Ureter (tissue), 1 donor: ENCODE measurements around the gene YTHDF1. TPM values are rescaled to one million over a fixed set of nuclear protein-coding genes. Genes with fewer than 3 reads are reported as not detected.

Experiments used
- DNase-seq: peaks from one replicate; pipeline ENCODE4 v3.0.0-alpha.2; 2020; ENCODE audit warnings: low spot score
- total RNA-seq: library from RNA; stranded (reverse); gene quantifications from one replicate; pipeline ENCODE4 v1.2.4, GENCODE V29; 2023
- donor health status: DM: yes; HTN: yes; CAD: no.

Gene YTHDF1
- total RNA-seq, 1 donor from 2014 or later = 36.3 TPM

DNA sequence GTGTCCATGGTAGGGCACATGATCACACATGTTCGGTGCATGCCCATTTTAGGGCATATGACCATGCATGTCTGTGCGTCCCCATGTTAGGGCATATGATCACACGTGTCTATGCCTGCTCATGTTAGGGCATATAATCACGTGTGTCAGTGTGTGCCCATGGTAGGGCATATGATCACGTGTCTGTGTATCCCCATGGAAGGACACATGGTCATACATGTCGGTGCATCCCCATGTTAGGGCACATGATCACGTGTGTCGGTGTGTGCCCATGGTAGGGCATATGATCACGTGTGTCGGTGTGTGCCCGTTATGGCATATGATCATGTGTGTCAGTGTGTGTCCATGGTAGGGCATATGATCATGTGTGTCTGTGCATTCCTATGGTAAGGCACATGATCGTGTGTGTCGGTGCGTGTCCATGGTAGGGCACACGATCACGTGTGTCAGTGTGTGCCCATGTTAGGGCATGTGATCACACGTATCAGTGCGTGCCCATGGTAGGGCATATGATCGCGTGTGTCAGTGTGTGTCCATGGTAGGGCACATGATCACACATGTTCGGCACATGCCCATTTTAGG is 30.6 kb downstream of the YTHDF1 start:
- no peak for DNase-seq

DNA sequence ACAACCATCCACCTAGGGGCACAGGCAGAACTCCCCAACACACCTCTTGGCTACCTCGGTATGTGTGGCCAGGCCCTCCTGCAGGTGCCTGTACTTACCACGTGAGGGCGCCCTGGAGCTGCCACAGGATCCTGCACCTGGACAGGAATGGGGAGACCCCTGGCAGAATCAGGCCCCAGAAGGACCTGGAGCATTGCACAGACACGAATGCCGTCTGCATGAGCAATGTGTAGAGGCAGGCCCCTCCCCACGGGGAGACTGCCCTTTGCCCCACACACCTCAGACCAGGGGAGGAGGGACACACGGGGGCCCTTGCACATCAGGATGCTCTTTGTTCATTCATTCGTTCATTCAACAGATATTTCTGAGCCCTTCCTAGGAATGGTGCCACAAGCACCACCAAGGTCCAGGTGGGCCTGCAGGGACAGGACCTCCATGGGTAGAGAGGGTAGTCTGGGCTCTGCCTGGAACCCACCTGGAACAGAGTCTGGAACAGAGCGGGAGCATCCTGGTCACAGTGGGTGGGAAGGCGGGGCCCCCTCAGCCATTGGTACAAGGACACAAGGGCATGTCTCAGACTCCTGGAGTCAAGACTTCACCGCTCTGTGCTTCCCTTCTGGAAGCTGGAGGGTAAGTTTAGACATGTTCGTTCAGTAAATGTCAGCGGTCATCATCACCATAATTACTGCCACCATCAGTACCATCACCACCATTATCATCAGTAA is 32.3 kb downstream of the YTHDF1 start:
- DNase-seq = no peak

DNA sequence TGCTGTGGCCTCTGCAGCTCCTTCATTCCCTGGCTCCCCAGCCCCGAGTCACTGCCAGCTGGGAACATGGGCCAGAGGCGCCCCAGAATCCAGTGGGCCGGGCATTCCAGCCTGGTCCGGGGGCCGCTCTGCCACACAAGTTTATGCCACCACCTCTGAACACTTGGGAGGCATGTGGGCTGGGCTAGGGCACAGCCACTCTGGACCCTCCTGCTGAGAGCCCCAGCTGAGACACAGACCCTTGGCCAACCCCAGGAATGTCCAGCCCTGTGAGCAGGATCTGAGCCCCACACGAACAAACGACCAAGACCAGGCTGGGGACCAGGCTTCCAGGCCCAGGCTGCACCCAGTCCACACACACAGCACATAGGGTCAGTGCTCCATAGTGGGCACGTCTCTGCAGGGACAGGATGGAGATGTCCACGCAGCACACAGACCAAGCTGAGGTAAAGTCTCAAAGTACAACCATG is 33.0 kb downstream of the YTHDF1 start:
- no peak for DNase-seq

DNA sequence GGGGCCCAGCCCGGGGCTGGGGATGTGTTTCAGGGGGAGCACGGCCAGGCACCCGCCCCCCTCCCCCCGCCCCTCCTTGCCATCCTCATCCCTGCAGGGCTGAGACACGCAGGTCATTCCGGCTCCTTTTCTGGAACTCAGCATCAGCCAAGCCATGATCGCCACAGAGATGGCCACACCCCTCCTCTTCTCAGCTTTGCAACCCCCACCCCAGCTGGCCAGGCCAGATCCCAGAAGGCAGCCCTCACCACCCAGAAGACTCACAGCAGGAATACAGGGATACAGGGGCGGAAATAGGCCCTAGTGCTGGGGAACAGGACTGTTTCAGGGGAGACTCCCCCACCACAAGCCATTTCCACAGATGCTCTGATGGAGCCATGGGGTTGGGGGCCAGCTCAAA is 33.5 kb downstream of the YTHDF1 start:
- DNase-seq = no peak

DNA sequence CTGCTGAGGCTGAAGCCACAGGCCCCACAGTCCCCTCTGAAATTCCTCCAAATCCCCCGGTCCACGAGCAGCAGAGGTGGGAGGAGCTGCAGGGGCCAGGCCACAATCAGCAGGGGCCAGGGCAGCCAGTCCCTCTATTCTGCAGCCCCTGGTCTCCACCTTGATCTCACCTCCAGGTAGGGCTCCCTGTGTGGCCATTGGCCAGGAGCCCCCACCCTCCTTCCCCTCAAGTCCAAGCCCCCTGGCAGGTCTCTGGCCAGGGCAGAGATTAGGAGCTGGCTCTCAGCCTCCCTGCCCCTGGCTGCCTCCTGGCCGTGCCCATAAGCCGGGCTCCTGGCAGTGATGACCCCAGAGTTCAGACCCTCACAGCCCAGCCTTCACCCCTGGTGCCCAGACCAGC is 34.7 kb downstream of the YTHDF1 start:
- no peak for DNase-seq

DNA sequence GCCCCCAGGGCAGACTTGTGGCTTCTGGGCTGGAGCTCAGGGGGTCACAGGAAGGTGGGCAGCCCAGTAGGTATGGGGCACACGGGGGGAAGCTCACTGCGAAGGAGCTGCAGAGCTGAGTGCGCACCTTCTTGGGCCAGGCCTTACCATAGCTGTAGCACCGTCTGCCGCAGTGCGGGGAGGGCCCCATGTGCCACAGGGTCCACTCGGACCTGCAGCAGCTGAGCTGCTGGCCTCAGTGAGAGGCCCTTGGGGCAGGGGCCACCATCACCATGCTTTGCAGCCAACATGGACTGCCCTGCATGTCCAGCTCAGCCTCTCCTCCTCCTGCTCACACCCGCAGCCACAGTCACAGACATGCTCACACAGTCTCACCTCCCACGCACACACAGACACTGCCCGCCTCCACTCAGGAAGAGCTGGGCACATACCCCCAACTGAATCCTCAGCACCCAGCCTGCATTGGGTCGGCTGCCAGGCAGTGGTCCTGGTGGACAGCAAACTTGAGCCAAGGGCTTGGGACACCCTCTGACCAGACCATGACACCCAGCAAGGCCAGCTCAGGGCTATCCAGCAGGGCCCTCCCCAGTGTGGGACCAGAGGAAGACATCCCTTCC is 35.3 kb downstream of the YTHDF1 start:
- no peak for DNase-seq

DNA sequence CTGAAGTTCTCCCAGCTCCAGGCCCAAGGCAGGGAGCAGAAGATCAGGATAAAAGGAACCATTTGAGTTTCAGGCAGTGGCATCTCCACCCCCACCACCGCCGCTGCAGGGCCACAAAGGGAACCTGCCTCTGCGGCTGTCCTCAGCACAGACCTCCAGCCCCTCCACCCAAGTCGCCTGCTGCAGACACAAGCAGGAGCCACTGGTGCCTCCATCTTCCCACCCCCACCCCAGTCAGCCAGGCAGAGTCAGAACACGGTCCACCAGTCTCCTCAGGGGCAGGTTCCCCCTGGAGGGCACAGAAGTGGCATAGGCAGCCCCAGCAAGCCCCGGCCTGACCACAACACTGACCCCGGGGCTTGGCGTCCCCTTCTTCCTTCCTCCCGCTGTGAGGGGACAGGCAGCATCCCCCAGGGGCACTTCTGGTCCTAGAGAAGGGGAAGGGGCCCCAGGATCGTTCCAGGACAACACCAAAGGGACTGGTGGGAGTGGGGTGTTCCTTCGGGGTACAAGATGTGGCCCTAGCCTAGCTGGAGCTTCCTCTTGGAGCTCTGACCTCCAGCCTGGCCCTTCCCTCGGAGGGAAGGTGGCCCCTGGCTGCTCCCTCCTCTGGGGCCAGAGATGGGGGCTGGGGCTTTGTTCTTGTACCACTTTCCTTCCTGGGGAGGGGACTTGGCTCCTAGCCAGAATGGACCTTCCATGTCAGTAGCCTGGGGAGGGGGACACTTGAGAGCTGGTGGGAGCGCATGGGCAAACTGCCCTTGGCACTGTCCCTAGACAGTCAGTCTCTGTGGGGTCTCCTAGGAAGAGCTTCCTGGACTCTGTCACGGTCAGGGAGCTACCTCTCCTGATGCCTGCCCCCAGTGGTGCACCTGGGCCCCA is 36.0 kb downstream of the YTHDF1 start:
- DNase-seq = no peak

DNA sequence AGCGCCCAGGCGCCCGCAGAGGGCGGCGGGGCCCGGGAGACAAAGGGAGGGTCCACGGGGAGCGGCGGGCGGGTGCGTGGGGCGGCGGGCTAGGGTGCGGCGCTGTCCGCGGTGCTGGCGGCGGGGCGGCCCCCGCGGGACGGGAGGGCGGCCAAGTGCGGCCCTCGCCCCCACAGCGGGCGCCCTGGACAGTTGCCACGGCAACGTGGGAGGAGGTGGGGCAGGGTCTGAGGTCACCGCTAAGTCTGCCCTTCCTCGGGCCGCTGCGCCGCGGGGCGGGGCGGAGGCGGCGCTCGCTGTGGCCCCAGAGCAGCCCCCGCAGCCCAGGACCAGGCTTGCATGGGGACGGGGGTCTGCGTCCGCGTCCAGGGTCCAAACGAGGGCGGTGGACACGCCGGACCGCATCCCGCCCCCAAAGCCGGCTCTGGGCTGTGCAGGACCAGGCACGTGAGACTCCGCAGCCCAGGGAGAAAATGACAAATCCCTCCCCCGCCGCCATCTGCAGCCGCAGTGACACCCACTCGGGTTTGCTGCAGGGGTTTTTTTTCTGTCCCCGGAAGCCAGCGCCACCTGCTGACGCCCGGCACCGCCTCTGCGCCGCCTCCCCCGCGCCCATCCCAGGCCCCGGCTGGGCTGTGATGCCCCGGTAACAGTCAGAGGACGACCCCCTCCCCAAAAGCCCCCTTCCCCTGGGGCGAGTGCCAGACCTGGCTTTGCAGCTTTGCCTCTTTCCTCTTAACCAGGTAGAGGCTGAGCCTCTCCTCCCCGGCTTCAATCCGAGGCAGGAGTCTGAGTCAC is 36.8 kb downstream of the YTHDF1 start:
- DNase-seq = no peak

DNA sequence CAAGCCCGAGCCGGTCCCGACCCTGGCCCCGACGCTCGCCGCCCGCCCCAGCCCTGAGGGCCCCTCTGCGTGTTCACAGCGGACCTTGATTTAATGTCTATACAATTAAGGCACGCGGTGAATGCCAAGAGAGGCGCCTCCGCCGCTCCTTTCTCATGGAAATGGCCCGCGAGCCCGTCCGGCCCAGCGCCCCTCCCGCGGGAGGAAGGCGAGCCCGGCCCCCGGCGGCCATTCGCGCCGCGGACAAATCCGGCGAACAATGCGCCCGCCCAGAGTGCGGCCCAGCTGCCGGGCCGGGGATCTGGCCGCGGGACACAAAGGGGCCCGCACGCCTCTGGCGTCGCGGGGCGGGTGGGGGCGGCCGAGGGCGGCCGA is 37.5 kb downstream of the YTHDF1 start:
- DNase-seq = no peak

DNA sequence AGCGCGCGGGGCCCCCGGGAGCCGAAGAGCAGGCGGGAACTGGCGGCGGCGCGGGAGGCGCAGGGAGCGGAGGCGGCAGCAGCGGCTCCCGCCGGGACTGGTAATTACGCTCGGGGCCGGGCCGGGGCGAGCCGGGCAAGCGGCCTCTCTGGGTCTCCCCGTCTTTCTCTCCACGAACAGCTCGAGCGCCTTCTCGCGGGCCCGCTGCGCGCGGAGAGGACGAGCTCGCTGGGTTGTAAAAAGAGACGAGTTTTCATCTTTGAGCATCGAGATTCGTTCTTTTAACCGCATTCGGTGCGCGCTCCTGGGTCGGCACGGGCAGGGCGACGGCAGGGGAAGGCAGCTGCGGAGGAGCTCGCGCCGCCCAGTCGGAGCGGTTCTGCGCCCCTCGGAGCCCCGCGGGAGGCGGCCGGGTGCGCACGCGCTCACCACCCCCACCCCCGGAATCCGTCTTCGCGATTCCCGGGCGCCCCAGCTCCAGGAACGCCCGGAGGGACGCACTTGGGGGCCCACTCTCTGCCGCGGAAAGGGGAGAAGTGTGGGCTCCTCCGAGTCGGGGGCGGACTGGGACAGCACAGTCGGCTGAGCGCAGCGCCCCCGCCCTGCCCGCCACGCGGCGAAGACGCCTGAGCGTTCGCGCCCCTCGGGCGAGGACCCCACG is 38.0 kb downstream of the YTHDF1 start:
- no peak for DNase-seq

DNA sequence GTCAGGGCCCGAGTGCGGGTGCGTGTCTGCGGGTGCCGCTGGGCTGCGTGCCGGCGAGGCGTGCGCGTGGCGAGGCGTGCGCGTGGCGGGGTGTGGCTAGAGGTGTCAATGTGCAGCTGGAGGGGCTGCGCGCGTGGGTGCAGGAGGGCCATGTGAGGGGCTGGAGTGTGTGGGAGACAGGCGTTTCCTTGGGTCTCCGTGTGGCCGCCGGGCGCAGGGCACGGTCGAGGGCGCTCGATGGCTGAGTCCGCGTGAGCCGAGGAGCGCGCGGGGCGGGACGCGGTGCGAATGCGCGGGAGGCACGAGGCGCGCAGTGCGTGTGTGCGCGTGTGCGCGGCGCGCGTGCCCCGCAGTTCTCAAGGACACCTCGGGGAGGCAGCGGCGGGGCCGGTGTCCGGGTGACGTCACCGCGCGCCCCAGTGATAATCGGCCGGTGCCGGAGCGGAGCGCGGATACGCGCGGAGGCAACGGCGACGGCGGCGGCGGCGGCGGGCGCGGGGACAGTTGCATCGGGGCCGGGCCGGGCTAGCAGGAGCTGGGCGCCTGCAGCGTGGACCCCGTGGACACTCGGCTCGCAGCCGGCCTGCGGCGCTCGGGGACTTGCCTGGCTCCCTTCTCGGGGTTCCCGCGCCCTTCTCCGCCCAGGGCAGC is 38.7 kb downstream of the YTHDF1 start:
- DNase-seq = no peak

DNA sequence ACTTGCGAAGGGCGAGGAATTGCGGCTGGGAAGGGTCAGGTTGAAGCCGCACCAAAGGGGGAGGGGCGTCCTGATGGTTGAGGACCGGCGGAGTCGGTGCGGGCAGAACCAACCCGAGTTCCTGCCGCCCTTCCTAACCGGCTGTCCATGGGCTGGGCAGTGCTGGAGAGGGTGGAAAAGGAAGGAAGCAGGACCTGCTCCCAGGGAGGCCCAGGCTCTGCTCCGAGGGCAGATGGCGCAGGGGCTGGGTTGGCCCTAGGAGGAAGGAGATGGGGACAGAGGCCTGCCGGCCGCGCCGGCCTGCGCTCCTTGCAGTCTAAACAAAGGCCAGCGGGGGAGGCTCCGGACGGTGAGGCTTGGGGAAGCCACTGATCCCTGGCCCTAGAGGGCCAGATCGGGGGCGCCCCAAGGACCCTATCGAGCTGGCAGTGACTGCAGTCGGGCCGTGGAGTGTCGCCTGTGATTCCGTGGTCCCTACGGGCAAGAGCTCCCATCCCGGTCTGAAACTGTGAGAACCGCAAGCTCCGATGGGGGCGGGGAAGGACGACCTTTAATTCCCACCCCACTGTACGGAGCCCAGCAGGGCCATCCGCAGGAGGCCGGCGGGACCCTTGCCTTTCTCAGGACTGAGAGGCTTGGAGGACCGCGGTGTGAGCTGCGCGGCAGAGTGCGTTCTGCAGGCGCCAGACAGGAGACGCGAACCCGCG is 39.4 kb downstream of the YTHDF1 start:
- DNase-seq = no peak

DNA sequence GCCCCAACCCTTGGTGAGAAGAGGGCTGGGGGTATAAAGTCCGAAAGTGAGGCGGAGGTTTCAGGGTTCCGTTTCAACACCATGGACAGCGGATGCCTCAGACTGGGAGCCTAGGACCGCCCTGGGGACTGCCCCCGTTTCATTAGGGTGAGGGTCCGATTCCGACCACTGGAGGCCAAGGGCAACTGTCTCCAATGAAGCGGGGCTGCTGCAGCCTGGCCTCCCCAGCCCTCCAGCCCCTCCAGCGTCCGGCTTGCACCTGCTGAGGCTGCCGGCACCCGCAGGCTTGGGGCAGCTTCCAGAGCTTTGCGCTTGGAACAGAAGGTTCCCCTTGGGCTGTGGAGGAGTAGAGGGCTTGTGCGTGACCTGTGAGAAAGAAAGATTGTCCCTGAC is 39.9 kb downstream of the YTHDF1 start:
- DNase-seq = no peak

DNA sequence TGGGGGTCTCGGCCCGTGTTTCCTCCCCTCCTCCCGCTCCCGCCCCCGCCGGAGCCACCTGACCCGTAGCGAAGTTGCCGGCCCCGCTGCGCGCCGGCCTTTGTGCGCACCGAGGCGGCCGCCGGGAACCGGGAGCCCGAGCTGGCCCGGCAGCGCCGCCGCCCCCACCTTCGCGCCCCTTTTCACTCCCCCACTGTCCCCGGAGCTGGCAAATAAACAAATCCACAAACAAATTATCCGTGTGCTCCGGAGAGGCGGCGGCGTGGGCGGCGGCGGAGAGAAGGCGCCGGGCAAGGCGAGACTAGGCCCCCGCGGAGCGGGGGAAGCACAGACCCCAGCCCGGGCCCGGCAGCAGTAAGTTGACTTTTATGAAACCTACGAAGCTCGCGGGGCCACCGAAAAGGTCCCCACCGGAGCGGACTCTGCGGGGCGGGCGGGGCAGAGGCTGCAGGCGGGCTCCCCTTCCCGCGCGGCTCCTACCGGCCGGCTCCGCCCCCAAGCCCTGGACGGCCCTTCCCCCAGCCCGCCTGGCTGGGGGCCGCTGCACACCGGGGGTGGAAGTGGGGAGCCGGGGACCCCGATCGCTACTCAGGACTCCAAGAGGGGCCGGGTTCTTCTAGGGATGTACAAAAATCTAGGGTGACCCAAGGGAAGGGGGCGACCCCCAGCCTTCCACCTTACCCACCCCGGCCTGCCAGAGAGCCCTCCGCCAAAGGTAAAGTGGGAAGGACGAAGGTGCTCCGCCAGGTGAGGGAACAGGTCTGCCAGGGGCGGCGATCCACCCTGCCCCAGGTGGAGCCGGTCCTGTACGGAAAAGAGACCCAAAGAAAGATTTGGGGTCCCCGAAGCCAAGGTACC is 40.7 kb downstream of the YTHDF1 start:
- no peak for DNase-seq

DNA sequence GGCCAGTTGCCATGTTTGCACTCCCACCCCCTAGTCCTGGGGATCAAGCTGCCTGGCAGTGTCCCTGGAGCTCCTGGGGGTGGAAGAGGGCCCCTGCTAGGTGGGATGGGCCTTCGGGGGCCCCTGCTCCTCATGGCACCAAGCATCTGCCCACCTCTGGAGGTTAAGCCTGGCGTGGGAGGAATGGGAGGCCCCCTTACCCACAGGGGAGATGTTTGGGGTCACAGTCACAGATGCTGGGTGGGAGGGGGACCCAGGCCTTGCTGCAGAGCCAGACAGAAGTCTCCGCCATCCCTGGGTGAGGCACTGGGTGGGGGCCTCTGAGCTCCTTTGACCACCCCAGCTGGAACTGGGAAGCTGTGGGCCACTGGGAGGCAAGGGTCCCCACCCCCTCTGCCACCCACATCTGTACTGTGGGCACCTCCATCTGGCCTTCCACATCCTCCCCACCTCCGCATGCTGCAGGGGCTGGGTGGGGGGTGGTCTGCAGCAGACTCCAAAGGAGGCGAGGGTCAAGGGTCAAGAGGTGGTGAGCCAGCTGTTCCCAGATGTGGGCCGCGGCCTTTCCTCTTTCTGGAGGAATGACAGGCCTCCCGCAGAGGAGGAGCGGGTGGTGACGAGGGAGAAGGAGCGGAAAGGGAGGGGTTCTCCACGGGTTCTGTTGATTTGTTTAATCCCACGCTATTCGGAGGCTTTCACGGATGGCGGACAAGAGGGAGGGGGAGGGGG is 41.5 kb downstream of the YTHDF1 start:
- no peak for DNase-seq

DNA sequence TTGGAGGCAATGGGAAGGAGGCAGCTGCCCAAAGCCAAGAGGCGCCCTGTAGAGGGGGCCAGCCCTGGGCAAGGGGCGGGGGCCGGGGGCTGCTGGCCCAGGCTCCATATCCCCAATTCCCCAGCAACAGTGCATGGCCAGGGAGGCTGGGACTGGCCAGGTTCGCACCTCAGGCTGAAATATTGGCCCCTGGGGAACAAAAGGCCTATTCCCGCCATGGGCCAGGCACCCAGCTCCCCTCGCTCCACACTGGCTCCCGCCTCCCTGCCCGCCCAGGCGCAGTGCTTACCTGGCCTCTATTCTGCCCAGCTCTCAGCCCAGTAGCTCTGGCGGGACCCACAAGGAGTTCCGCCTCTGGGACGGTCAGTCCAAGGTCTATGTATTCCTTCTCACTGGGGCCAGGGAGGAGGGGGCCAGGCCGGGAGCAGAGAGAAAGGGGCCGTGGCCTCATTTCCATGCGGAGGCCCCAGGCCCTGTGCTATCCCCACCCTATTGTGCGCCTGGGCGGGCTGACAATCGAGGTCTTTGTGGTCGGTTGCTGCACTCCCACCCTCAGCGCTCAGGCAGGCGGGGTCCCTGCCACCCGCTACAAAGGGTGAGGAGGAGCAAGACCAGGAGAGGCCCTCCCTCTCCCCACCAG is 42.3 kb downstream of the YTHDF1 start:
- DNase-seq = no peak

DNA sequence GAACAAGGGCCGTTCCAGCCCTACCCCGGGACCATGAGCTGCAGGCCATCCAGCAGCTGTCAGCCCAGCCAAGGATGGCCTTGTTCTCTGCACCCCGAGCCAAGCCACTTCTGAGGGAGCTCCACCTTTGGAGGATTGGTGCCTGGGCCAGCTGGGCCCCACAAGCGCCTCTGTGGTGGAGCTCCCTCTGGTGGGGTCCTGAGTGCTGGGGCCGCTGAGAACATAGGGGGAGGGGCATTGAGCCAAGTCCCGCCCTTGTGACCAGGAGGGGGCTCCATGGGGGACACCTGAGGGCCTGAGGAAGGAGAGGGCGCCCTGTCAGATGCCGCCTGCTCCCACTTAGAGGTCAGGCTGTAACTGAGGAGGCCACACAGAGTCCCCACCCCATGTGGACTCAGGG is 43.2 kb downstream of the YTHDF1 start:
- DNase-seq = no peak

DNA sequence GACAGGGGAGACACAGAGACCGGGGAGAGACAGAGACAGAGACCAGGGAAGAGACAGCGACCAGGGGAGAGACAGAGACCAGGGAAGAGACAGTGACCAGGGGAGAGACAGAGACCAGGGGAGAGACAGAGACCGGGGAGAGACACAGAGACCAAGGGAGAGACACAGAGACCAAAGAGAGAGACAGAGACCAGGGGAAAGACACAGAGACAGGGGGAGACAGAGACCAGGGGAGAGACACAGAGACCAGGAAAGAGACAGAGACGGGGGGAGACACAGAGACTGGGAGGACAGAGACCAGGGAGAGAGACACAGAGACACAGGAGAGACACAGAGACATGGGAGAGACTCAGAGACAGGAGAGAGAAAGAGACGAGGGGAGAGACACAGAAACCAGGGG is 43.9 kb downstream of the YTHDF1 start:
- no peak for DNase-seq
